G401 (cell line): ENCODE data around the gene LRRC4. TPM values are rescaled to one million over a fixed set of nuclear protein-coding genes. Genes with fewer than 3 reads are reported as not detected.

Experiments
- DNase-seq: peaks from one replicate; pipeline ENCODE4 v3.0.0-alpha.2; 2015; ENCODE audit warnings: low spot score
- in situ Hi-C: cut with HindIII; loops from 2 replicates; pipeline ENCODE4 v1.10.0; 2016; ENCODE audit warnings: low sequenced_read_pairs, mixed read lengths
- total RNA-seq: library from RNA; depleted of rRNA; stranded (reverse); fragments of >200 nt; shearing (Covaris generic); gene quantifications from 2 replicates; pipeline ENCODE4 v1.2.3, GENCODE V29; 2014

LRRC4 gene
- total RNA-seq, 1 experiment from 2014 or later, result 0.10 TPM

DNA sequence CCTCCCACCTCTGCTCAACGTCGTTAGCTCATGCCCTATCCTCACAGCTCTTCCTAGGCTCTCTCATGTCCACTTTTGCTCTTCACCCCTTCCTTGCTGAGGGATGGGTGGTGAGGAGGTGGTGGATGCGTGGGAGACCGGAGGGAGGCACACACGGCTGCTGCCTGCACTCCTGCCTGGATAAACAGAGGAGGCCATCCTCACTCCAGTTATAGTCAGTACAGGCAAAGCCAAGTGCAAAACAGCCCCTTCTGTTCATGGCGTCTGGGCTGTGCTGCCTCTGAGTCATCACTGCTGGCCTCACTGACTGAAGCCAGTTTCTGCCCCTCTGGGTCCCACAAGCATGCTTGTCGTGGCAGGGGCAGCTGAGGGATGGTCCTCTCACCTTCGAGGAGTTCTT is 31.9 kb upstream of the LRRC4 start:
- DNase-seq, result no peak
- in situ Hi-C loops, result no loop called here

DNA sequence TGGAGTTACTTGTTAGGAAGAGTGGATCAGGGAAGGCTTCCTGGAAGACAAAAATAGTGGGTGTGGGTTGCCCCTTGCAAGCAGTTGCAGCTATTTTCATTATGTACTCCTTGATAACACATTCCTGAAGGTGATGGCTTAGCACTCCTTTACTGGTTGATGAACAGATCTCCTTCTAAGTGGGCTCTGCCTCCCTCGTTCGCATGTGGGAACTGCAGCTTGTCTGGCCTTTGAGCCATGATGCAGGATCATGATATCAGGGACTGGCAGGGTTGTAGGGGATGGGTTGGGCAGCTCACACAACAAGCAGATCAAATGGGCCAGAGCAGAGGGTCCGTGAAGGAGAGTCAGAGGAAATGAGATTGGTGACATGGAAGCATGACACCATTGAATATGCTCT is 28.8 kb upstream of the LRRC4 start:
- DNase-seq, result peak; percentile 53
- in situ Hi-C loops, result no loop called here

GRCh38 chr7:128059143-128059988 is 28.1 kb upstream of the LRRC4 start:
- in situ Hi-C loops, result no loop called here
- peak; percentile 77 for DNase-seq

DNA sequence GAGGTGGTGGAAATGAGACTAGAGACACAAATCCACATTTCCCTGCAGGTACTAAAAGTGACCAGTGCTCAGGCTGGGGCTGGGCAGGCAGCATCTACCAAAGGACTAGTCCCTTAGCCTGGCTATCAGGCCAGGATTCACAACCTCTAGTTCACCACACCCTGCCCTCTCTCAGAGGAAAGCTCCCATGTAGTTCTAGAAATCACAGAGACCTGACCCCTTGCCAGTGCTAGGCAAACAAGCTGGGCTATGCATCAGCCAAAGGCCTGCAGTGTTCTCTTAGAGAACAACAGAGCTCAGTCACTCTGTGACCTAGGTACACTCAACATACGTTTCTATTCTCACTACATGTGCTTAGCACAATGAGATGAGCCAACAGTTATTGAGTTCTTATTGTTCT is 26.7 kb upstream of the LRRC4 start:
- no peak for DNase-seq
- in situ Hi-C loops, result no loop called here

- in situ Hi-C loops, result no loop called here
- DNase-seq, result no peak
Observed at GRCh38 chr7:128056901-128057300, 25.7 kb upstream of the LRRC4 start.

- in situ Hi-C loops, result no loop called here
Observed at GRCh38 chr7:128055637-128056036, 24.4 kb upstream of the LRRC4 start.

GRCh38 chr7:128054511-128054910 is 23.3 kb upstream of the LRRC4 start:
- in situ Hi-C loops, result no loop called here
- no peak for DNase-seq

More at GRCh38 chr7:128055637-128056036, 24.4 kb upstream of the LRRC4 start:
- DNase-seq, result no peak

GRCh38 chr7:128053991-128054390 is 22.8 kb upstream of the LRRC4 start:
- DNase-seq, result no peak
- in situ Hi-C loops, result no loop called here

DNA sequence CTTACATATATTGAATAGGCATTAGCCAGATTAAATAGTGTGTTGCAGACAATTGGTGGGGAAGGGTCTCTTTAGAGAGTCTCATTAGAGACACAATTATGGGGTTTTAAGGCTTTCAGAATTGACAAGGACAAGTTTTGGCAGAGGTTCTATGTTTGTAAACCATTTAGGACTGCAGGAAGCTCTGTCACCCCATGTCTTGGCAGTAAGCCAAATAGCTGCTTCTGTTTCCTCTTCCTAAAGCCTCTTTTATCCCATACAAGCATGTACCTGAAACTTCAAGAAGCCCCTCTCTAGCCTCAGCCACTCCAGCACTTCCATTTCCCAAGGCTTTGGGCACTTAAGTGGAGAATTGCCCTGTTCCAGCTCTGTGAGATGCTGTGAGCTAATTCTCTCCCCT is 21.8 kb upstream of the LRRC4 start:
- in situ Hi-C loops, result no loop called here
- DNase-seq, result peak; percentile 71

GRCh38 chr7:128052404-128052803 is 21.2 kb upstream of the LRRC4 start:
- in situ Hi-C loops, result no loop called here
- DNase-seq, result no peak

- no peak for DNase-seq
- in situ Hi-C loops, result no loop called here
Observed at GRCh38 chr7:128045766-128046165, 14.5 kb upstream of the LRRC4 start.

GRCh38 chr7:128045158-128045557 is 13.9 kb upstream of the LRRC4 start:
- DNase-seq, result no peak
- in situ Hi-C loops, result no loop called here

DNA sequence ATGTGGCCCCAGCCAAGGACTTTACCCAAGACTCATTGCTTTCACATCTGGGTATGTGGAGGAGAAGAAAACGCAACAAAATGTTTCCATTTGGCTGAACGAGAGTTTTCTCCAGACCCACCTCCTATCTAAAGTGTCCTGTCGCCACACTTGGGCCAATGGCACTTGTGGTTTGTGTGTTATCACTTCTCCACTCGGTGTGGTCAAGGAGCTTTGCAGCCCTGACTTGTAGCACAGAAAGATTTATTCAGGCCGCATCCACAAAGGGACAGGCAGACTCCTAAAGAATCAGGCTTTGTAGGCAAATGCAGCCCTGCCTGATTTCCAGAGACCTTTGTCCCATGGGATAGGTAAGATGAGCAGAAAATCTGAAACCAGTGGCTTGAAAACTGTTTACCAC is 12.8 kb upstream of the LRRC4 start:
- in situ Hi-C loops, result no loop called here
- no peak for DNase-seq

DNA sequence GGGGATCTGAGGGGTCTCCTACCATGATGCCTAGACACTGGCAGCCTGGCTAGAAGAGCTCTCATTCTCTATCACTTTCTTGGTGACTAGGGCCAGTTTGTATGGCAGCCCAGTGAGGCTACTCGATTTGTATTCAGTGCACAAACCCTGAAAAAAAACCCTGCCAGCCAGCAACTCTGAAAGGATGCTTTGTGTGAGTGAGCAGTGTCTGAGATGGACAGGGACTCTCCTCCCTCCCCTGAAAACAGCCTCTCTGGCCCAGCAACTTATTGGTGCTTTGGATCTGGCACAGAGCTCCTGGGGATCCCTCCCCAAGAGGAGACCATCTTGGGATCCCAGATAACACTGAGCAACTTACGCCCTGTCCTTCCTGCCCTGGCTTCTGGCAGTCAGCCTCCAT is 10.8 kb upstream of the LRRC4 start:
- in situ Hi-C loops, result no loop called here
- DNase-seq, result peak; percentile 46

DNA sequence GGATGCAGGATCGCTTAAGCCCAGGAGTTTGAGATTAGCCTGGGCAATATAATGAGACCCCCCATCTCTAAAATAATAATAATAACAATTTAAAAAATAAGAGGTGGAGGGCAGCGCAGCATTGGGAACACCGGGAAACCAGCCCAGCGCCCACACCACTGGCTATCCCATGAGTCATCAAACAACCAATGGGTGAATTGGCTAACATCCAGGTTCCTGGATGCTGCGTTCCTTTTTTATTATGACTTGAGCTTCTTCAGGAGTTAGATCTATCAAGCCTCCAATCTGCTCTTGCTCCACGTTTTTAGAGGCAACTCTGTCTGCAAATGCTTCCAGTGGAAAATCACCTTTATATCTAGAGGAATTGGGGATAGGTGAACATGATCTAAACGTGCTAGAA is 10.0 kb upstream of the LRRC4 start:
- in situ Hi-C loops, result no loop called here

DNA sequence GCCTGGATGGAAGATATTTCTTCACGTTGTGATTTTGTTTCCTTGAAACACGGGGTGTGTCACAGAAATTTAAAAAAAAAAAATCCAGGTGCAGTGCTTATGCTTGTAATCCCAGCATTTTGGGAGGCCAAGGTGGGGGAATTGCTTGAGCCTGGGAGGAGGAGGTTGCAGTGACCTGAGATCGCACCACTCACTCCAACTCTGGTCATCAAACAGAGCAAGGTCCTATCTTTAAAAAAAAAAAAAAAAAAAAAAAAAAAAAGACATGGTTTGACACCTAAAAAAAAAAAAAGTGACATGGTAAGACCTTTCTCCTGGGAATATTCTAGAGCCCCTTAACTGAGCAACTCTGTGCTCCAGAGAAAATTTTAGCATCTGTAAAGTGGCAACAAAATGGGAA is 9.0 kb upstream of the LRRC4 start:
- in situ Hi-C loops, result no loop called here
- no peak for DNase-seq

More for the DNA sequence above, 10.0 kb upstream of the LRRC4 start:
- DNase-seq, result no peak

DNA sequence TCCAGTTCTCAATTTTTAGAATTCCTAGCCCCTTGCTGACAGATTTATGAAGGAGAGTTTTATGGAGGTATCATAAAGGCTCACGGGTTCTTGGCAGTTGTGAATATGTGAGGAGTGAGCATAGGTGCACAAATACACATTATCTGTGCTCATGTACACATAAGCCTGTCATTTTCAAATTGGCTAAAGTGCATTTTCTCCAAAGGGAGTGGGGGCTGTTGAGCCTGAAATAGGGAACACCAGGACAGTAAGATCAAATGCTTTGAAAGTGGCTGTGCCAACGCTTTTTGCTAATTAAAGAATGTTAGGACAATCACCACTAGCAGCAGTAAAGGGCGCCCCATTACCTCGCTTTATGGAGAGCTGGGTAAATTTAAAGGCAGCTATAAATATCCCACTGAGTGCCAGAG is 8.3 kb upstream of the LRRC4 start:
- in situ Hi-C loops, result no loop called here
- no peak for DNase-seq

GRCh38 chr7:128037880-128038619 is 6.8 kb upstream of the LRRC4 start:
- DNase-seq, result no peak
- in situ Hi-C loops, result no loop called here

- DNase-seq, result no peak
- in situ Hi-C loops, result no loop called here
Observed at GRCh38 chr7:128037081-128037480, 5.8 kb upstream of the LRRC4 start.

DNA sequence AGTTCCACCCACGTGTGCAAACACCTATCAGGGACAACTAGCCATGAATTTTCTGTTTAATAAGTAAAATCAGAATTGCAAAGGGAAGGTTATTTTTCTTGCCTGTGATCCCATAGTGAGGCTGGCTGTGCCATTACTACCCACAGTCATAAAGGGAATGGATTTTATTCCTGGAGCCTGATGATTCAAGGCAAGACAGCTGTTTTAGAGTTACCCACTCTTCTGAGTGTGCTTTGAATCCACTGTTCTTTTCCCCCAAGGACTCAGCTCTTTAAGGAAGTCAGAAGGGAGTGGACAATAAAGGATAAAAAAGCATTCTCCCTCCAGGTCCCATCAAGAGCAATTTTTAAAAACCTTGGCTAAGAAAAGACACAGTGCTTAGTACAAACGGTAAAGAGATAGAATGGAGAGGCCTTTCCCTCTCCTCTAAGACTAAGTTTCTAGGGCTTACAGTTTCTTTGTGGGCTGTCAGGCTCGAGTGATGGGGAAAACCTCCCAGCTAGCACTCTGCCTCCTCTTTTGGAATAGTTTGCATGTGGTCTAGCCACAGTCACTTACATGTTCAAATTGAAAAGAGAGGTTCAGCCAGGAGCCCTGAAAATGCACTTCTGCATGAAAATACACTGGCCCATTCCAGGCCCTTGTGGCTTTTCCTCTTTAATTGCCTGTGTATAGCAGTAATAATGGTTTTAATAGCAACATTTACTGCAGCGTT is 5.1 kb upstream of the LRRC4 start:
- DNase-seq, result no peak
- in situ Hi-C loops, result no loop called here
